Caco-2 (cell line): Measurements from ENCODE around the gene NKAIN2. TPM values are rescaled to one million over a fixed set of nuclear protein-coding genes. Genes with fewer than 3 reads are reported as not detected.

ENCODE experiments used
- BruUV-seq: library from RNA; stranded (reverse); fragments of 400-500 nt; replicated peaks from 2 replicates; lab custom pipeline; 2021; lab: Mats Ljungman, UMichigan
- CTCF ChIA-PET: fragments of 300-600 bp; sonication (Branson Sonifier 250); formaldehyde crosslinking; loops from one replicate; lab custom pipeline; 2022; ENCODE audit warnings: antibody characterized with exemption; lab: Charles Lee
- POLR2A ChIA-PET: fragments of 300-600 bp; sonication (Branson Sonifier 250); formaldehyde crosslinking; loops from one replicate; lab custom pipeline; 2022; ENCODE audit warnings: antibody characterized with exemption; lab: Charles Lee
- DNase-seq, 2 experiments: peaks; one replicate each; pipeline versions ENCODE4 v3.0.0 to v3.0.0-alpha.2; 2020 to 2022
- H3K27me3 ChIP-seq: replicated peaks from 2 replicates; pipeline ENCODE4 v1.6.0; 2011; ENCODE audit warnings: low read length; ENCODE audit not compliant: control insufficient read depth, insufficient read depth
- H3K36me3 ChIP-seq: 2 replicates; pipeline ENCODE4 v1.5.1; 2011; ENCODE audit warnings: low read length; ENCODE audit not compliant: control insufficient read depth, insufficient read depth
- H3K4me1 ChIP-seq: fragments of 250-450 bp; sonication (Bioruptor Pico); 2 replicates; pipeline ENCODE4 v1.5.1; 2020; ENCODE audit warnings: mild to moderate bottlenecking
- H3K4me3 ChIP-seq: 2 replicates; pipeline ENCODE4 v1.5.1; 2011; ENCODE audit warnings: low read depth, mild to moderate bottlenecking, control low read depth, low read length
- H3K9me3 ChIP-seq: fragments of 250-450 bp; sonication (Bioruptor Pico); 2 replicates; pipeline ENCODE4 v1.5.1; 2020; ENCODE audit warnings: mild to moderate bottlenecking, moderate library complexity
- H3K27ac Mint-ChIP-seq: one replicate; pipeline ENCODE4 v1.8.0; 2022; ENCODE audit warnings: mixed read lengths; ENCODE audit not compliant: unreplicated experiment
- H3K27me3 Mint-ChIP-seq: one replicate; pipeline ENCODE4 v1.8.0; 2022; ENCODE audit warnings: mixed read lengths; ENCODE audit not compliant: insufficient read depth, unreplicated experiment
- H3K36me3 Mint-ChIP-seq: one replicate; pipeline ENCODE4 v1.8.0; 2022; ENCODE audit warnings: mild to moderate bottlenecking, mixed read lengths; ENCODE audit not compliant: insufficient read depth, unreplicated experiment
- H3K4me1 Mint-ChIP-seq: one replicate; pipeline ENCODE4 v1.8.0; 2022; ENCODE audit warnings: low read depth, mixed read lengths; ENCODE audit not compliant: unreplicated experiment
- H3K4me3 Mint-ChIP-seq: one replicate; pipeline ENCODE4 v1.8.0; 2022; ENCODE audit warnings: mild to moderate bottlenecking, moderate library complexity, mixed read lengths; ENCODE audit not compliant: unreplicated experiment
- H3K9me3 Mint-ChIP-seq: one replicate; pipeline ENCODE4 v1.8.0; 2022; ENCODE audit warnings: mixed read lengths; ENCODE audit not compliant: unreplicated experiment
- intact Hi-C: fragments of 100-400 bp; cut with micrococcal nuclease; formaldehyde crosslinking; loops from one replicate; pipeline ENCODE4 v1.10.0; 2022; ENCODE audit not compliant: unreplicated experiment
- total RNA-seq: library from RNA; stranded (reverse); gene quantifications from 2 replicates; pipeline ENCODE4 v1.2.3, GENCODE V29; 2022
- TF ChIP-seq, protein P1 (sequence below), 2 experiments: fragments of 200-600 bp in 1 of 2; IDR thresholded peaks; 1 replicate in 1 of 2; 2 replicates in 1 of 2; pipeline versions ENCODE4 v1.5.1 to v1.8.0; 2011 to 2022; ENCODE audit warnings: antibody characterized with exemption in 1 of 2, control low read depth in 1 of 2, inconsistent platforms in 1 of 2, low read depth in 1 of 2, low read length in 1 of 2, mild to moderate bottlenecking in 1 of 2, moderate library complexity in 1 of 2; ENCODE audit not compliant: insufficient read depth in 1 of 2, severe bottlenecking in 1 of 2, unreplicated experiment in 1 of 2

The NKAIN2 gene
- total RNA-seq, 1 experiment from 2014 or later: not detected

DNA sequence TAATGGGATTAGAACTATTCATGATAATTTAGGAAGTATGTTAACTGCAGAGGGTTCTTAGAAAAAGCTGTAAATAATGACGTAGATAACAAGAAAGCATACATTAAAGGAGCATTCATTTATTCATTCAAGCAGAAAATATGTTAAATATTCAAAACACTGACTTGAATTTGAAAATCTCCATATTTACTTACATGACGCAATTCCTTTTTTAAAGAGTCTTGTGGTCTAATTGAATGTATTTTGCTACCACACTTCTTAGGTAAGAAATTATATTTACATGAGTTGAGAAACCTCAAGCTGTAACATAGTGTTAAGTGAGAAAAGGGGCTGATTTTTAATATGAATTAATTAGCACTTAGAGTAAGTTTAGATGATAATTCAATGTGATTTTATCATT, 38.9 kb upstream of the NKAIN2 start:
- H3K27ac Mint-ChIP-seq: no peak overlapping the region
- H3K9me3 ChIP-seq: no peaks in the 10 kb centered on the region; the same call in 1 of the 2 replicates
- H3K4me1 Mint-ChIP-seq: no peaks in the 10 kb centered on the region
- no peaks in the 10 kb centered on the region for H3K36me3 Mint-ChIP-seq
- ChIA-PET POLR2A (no interaction called here), CTCF (no interaction called here)
- no TSS peak for BruUV-seq
- H3K4me3 Mint-ChIP-seq: no peak overlapping the region
- DNase-seq: no peak
- H3K27me3 ChIP-seq: no peaks in the 10 kb centered on the region
- no peak overlapping the region for H3K4me3 ChIP-seq
- H3K27me3 Mint-ChIP-seq: no peaks in the 10 kb centered on the region
- no peaks in the 10 kb centered on the region for H3K9me3 Mint-ChIP-seq
- no peaks in the 10 kb centered on the region for H3K4me1 ChIP-seq
- TF ChIP-seq, protein P1, sequence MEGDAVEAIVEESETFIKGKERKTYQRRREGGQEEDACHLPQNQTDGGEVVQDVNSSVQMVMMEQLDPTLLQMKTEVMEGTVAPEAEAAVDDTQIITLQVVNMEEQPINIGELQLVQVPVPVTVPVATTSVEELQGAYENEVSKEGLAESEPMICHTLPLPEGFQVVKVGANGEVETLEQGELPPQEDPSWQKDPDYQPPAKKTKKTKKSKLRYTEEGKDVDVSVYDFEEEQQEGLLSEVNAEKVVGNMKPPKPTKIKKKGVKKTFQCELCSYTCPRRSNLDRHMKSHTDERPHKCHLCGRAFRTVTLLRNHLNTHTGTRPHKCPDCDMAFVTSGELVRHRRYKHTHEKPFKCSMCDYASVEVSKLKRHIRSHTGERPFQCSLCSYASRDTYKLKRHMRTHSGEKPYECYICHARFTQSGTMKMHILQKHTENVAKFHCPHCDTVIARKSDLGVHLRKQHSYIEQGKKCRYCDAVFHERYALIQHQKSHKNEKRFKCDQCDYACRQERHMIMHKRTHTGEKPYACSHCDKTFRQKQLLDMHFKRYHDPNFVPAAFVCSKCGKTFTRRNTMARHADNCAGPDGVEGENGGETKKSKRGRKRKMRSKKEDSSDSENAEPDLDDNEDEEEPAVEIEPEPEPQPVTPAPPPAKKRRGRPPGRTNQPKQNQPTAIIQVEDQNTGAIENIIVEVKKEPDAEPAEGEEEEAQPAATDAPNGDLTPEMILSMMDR (IDR thresholded peaks at IDR 0.05; ENCODE audit: insufficient read depth in 1 of 2, low read depth in 1 of 2, low read length in 1 of 2, severe bottlenecking in 1 of 2, unreplicated experiment in 1 of 2): no peak
- H3K36me3 ChIP-seq: no peaks in the 10 kb centered on the region
- intact Hi-C loops: no loop called here

DNA sequence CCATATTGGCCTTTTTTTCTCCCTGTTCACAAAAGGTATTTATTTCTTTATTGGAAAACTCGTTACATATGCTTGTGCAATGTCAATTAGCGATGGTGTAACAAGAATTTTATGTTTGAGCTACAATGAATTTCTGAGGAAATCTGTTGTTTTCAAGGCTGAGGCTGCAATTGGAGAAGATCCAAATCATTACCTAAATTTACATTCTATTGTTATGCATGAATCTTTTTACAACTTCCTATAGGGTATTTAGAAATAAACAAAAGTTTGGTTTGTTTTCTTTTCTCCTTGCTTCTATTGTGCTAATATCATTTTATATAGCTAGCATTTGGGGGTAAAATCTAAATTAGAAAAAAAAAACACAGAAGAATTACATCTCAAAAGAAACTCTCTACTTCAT, 34.7 kb upstream of the NKAIN2 start:
- H3K4me1 Mint-ChIP-seq: peaks cover 10% of the 10 kb centered on the region
- peaks cover 6% of the 10 kb centered on the region for H3K36me3 Mint-ChIP-seq
- H3K36me3 ChIP-seq: no peaks in the 10 kb centered on the region
- H3K27ac Mint-ChIP-seq: no peak overlapping the region
- intact Hi-C loops: no loop called here
- no peaks in the 10 kb centered on the region; the same call in 1 of the 2 replicates for H3K9me3 ChIP-seq
- H3K4me1 ChIP-seq: peaks cover 20% of the 10 kb centered on the region
- TF ChIP-seq, protein P1 (IDR thresholded peaks at IDR 0.05; ENCODE audit: insufficient read depth in 1 of 2, low read depth in 1 of 2, low read length in 1 of 2, severe bottlenecking in 1 of 2, unreplicated experiment in 1 of 2): no peak
- H3K4me3 Mint-ChIP-seq: no peak overlapping the region
- H3K9me3 Mint-ChIP-seq: no peaks in the 10 kb centered on the region
- H3K27me3 ChIP-seq: no peaks in the 10 kb centered on the region
- H3K4me3 ChIP-seq: no peak overlapping the region
- H3K27me3 Mint-ChIP-seq: no peaks in the 10 kb centered on the region
- CTCF ChIA-PET: no interaction called here
- POLR2A ChIA-PET: no interaction called here
- BruUV-seq: no TSS peak
- no peak for DNase-seq

DNA sequence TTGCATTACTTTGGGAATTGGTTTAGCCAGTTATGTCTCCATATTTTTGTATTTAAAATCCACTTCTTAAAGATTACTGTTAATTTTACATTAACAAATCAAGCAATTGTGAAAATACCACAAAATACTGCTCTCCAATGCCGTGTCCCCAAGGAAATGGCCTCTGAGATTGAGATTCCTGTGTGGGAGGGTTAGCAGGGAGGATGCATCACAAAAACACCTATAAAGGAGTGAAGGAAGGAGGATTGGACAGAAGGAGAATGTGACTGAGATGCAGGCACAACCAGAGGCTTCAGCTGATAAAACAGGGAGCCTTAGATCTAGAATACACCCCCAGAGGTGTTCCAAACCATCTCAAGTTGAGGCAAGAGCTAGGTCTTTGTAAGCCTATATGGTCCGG, 34.2 kb upstream of the NKAIN2 start:
- Histone ChIP-seq H3K27me3 (no peaks in the 10 kb centered on the region), H3K36me3 (no peaks in the 10 kb centered on the region), H3K4me1 (peaks cover 20% of the 10 kb centered on the region), H3K4me3 (no peak overlapping the region), H3K9me3 (no peaks in the 10 kb centered on the region; the same call in 1 of the 2 replicates)
- no TSS peak for BruUV-seq
- intact Hi-C loops: no loop called here
- POLR2A ChIA-PET: no interaction called here
- no peak for DNase-seq
- Mint-ChIP-seq H3K4me3 (no peak overlapping the region), H3K9me3 (no peaks in the 10 kb centered on the region), H3K27ac (no peak overlapping the region), H3K27me3 (peaks cover under 1% of the 10 kb centered on the region), H3K4me1 (peaks cover 10% of the 10 kb centered on the region), H3K36me3 (peaks cover 6% of the 10 kb centered on the region)
- CTCF ChIA-PET: no interaction called here
- TF ChIP-seq, protein P1 (IDR thresholded peaks at IDR 0.05; ENCODE audit: insufficient read depth in 1 of 2, low read depth in 1 of 2, low read length in 1 of 2, severe bottlenecking in 1 of 2, unreplicated experiment in 1 of 2): no peak
